Neural crest cell (in vitro differentiated cells): ENCODE data around the gene AUH. TPM values are rescaled to one million over a fixed set of nuclear protein-coding genes. Genes with fewer than 3 reads are reported as not detected.
"Not testable (repeated sequence)": the region's sequence is repeated elsewhere in the genome, so short reads cannot be mapped to it uniquely, and the experiment has no call there.

Experiments used
- DNase-seq: peaks from one replicate; pipeline ENCODE4 v3.0.0; 2021; ENCODE audit warnings: low read depth, mixed read lengths, low spot score
- H3K27ac Mint-ChIP-seq: one replicate; pipeline ENCODE4 v1.8.0; 2021; ENCODE audit warnings: mild to moderate bottlenecking, mixed read lengths; ENCODE audit not compliant: unreplicated experiment
- H3K27me3 Mint-ChIP-seq: 2 replicates; pipeline ENCODE4 v1.8.0; 2021; ENCODE audit warnings: low read depth, mild to moderate bottlenecking, mixed read lengths
- H3K36me3 Mint-ChIP-seq: 2 replicates; pipeline ENCODE4 v1.8.0; 2021; ENCODE audit warnings: low read depth, mild to moderate bottlenecking, mixed read lengths
- H3K4me1 Mint-ChIP-seq: 2 replicates; pipeline ENCODE4 v1.8.0; 2021; ENCODE audit warnings: mixed read lengths
- H3K4me3 Mint-ChIP-seq: one replicate; pipeline ENCODE4 v1.8.0; 2021; ENCODE audit warnings: mild to moderate bottlenecking, mixed read lengths
- H3K9me3 Mint-ChIP-seq: 2 replicates; pipeline ENCODE4 v1.8.0; 2021; ENCODE audit warnings: mixed read lengths
- CTCF ChIP-seq: fragments of 200-600 bp; sonication (generic); conservative IDR thresholded peaks from 2 replicates; pipeline ENCODE4 v1.5.0; 2021; ENCODE audit warnings: antibody characterized with exemption, mild to moderate bottlenecking
- total RNA-seq: library from RNA; stranded (reverse); gene quantifications from 2 replicates; pipeline ENCODE4 v1.2.1, GENCODE V29; 2021

Gene AUH
- total RNA-seq, 1 donor from 2014 or later = 10.8 TPM

- no peaks in the 10 kb centered on the region for H3K36me3 Mint-ChIP-seq
- H3K4me1 Mint-ChIP-seq = no peaks in the 10 kb centered on the region
- no peak for DNase-seq
- no peak overlapping the region for H3K4me3 Mint-ChIP-seq
- no peaks in the 10 kb centered on the region for H3K27me3 Mint-ChIP-seq
- TF ChIP-seq CTCF = no peak
- H3K27ac Mint-ChIP-seq = no peak overlapping the region
- H3K9me3 Mint-ChIP-seq = no peaks in the 10 kb centered on the region
Measured at GRCh38 chr9:91393826-91394225, 32.1 kb upstream of the AUH start.

GRCh38 chr9:91392435-91392834 is 30.7 kb upstream of the AUH start:
- no peaks in the 10 kb centered on the region for H3K4me1 Mint-ChIP-seq

GRCh38 chr9:91391818-91392217 is 30.1 kb upstream of the AUH start:
- Mint-ChIP-seq H3K9me3 (no peaks in the 10 kb centered on the region), H3K4me3 (no peak overlapping the region), H3K27me3 (no peaks in the 10 kb centered on the region), H3K27ac (no peak overlapping the region), H3K4me1 (no peaks in the 10 kb centered on the region), H3K36me3 (no peaks in the 10 kb centered on the region)
- no peak for DNase-seq
- TF ChIP-seq CTCF = no peak

More at GRCh38 chr9:91392435-91392834, 30.7 kb upstream of the AUH start:
- no peak for TF ChIP-seq CTCF
- Mint-ChIP-seq H3K4me3 (no peak overlapping the region), H3K27ac (no peak overlapping the region), H3K27me3 (no peaks in the 10 kb centered on the region), H3K9me3 (no peaks in the 10 kb centered on the region), H3K36me3 (no peaks in the 10 kb centered on the region)
- no peak for DNase-seq

- no peak for TF ChIP-seq CTCF
- H3K27me3 Mint-ChIP-seq = no peaks in the 10 kb centered on the region
- no peaks in the 10 kb centered on the region for H3K36me3 Mint-ChIP-seq
- H3K4me3 Mint-ChIP-seq = no peak overlapping the region
- H3K9me3 Mint-ChIP-seq = no peaks in the 10 kb centered on the region
- no peaks in the 10 kb centered on the region for H3K4me1 Mint-ChIP-seq
- DNase-seq = no peak
- no peak overlapping the region for H3K27ac Mint-ChIP-seq
Measured at GRCh38 chr9:91391412-91391811, 29.7 kb upstream of the AUH start.

GRCh38 chr9:91389686-91390085 is 28.0 kb upstream of the AUH start:
- not testable (repeated sequence) for H3K27ac Mint-ChIP-seq, H3K4me1 Mint-ChIP-seq, DNase-seq, H3K27me3 Mint-ChIP-seq, H3K4me3 Mint-ChIP-seq, H3K36me3 Mint-ChIP-seq, H3K9me3 Mint-ChIP-seq

GRCh38 chr9:91386765-91387164 is 25.0 kb upstream of the AUH start:
- DNase-seq = no peak
- Mint-ChIP-seq H3K36me3 (no peaks in the 10 kb centered on the region), H3K4me3 (no peak overlapping the region), H3K27ac (no peak overlapping the region), H3K9me3 (no peaks in the 10 kb centered on the region), H3K4me1 (no peaks in the 10 kb centered on the region), H3K27me3 (peaks cover 3% of the 10 kb centered on the region)
- no peak for TF ChIP-seq CTCF
